ENCODE results near the gene TSPAN18.

Gene TSPAN18

DNA sequence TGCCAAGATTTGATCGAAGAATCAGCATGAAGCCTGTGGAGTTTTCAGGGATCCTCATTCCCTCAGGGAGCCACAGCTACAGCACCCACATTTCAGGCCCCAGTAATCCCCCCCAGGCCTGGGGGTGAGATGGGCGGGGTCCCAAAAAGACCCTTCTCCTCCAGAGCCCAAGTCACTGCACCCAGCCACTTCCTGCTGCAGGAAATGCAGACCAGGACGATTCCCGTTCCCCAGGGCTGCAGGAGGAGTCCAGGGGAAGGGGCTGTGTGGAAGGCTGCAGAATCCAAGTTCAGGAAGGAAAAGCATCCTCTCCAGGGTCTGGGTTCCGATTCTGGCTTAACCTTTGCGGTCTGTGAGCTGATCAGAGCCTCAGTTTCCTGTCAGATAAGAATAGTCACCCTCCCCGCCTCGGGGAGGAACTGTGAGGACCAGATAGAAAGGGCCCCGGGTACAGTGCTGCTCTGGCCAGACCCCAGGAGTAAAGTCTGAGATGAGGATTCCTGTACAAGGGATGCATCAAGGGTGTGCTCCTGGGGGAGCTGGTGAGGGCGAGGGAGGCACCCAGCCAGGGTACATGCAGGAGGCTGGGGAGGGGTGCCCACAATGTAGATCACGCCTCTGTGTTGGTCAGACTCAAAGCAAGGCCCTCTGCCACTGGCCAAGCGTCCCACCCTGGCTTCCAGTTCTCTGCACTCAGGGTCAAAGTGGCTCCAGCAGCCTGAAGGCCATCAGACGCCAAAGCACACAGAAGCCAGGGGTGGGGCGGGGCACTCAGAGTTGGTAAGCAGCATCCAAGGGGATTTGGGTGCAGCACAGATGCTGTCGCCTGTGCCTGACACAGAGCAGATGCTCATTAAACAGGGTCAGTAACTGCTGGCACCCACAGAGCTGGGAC is 254.0 kb downstream of the TSPAN18 start:
- no peak for DNase-seq (ENCODE audit: low read depth, low spot score)
- no peak overlapping the region for H3K4me3 ChIP-seq (ENCODE audit: low read depth, low read length)
- TF ChIP-seq, protein P1, sequence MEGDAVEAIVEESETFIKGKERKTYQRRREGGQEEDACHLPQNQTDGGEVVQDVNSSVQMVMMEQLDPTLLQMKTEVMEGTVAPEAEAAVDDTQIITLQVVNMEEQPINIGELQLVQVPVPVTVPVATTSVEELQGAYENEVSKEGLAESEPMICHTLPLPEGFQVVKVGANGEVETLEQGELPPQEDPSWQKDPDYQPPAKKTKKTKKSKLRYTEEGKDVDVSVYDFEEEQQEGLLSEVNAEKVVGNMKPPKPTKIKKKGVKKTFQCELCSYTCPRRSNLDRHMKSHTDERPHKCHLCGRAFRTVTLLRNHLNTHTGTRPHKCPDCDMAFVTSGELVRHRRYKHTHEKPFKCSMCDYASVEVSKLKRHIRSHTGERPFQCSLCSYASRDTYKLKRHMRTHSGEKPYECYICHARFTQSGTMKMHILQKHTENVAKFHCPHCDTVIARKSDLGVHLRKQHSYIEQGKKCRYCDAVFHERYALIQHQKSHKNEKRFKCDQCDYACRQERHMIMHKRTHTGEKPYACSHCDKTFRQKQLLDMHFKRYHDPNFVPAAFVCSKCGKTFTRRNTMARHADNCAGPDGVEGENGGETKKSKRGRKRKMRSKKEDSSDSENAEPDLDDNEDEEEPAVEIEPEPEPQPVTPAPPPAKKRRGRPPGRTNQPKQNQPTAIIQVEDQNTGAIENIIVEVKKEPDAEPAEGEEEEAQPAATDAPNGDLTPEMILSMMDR (IDR thresholded peaks at IDR 0.05; ENCODE audit: low read depth, low read length): no peak
- in situ Hi-C loops (cut with HindIII; ENCODE audit: low sequenced_read_pairs): no loop called here
